Keratinocyte (primary cell): ENCODE measurements around the gene SLC34A1. TPM values are rescaled to one million over a fixed set of nuclear protein-coding genes. Genes with fewer than 3 reads are reported as not detected.

Experiments used
- DNase-seq: peaks from one replicate; pipeline ENCODE4 v3.0.0-alpha.2; 2011; ENCODE audit warnings: low read depth, missing footprints, low spot score
- FAIRE-seq: peaks from 2 replicates; lab custom pipeline; 2011; peaks lifted over from hg19 to GRCh38; lab: Jason Lieb, UNC
- H2AFZ ChIP-seq: 2 replicates; pipeline ENCODE4 v1.6.0; 2012; ENCODE audit warnings: low read length, control low read depth, inconsistent platforms; ENCODE audit not compliant: control insufficient read depth
- H3K27ac ChIP-seq: 2 replicates; pipeline ENCODE4 v1.5.1; 2011; ENCODE audit warnings: low read length; ENCODE audit not compliant: control insufficient read depth, insufficient read depth
- H3K27me3 ChIP-seq: 3 replicates; pipeline ENCODE4 v1.6.0; 2011; ENCODE audit warnings: low read length; ENCODE audit not compliant: control insufficient read depth, insufficient read depth; ENCODE audit errors: extremely low read depth
- H3K36me3 ChIP-seq, 2 experiments: 2 replicates in 1 of 2; 3 replicates in 1 of 2; pipeline ENCODE4 v1.5.1; 2011; ENCODE audit warnings: low read length in 2 of 2, mild to moderate bottlenecking in 1 of 2; ENCODE audit not compliant: control insufficient read depth in 2 of 2, insufficient read depth in 2 of 2; ENCODE audit errors: extremely low read depth in 1 of 2
- H3K4me1 ChIP-seq: 3 replicates; pipeline ENCODE4 v1.5.1; 2011; ENCODE audit warnings: low read length; ENCODE audit not compliant: control insufficient read depth, insufficient read depth; ENCODE audit errors: extremely low read depth
- H3K4me2 ChIP-seq: 3 replicates; pipeline ENCODE4 v1.6.0; 2011; ENCODE audit warnings: low read depth, low read length; ENCODE audit not compliant: control insufficient read depth, insufficient read depth; ENCODE audit errors: extremely low read depth
- H3K4me3 ChIP-seq, 3 experiments: fragments of 200-600 bp in 1 of 3; sonication (generic) in 1 of 3; 2 replicates in 2 of 3; 3 replicates in 1 of 3; pipeline ENCODE4 v1.5.1; 2011 to 2016; ENCODE audit warnings: low read length in 3 of 3, mild to moderate bottlenecking in 3 of 3, control low read depth in 2 of 3, inconsistent platforms in 1 of 3, low read depth in 1 of 3, mixed read lengths in 1 of 3, mixed run types in 1 of 3, moderate library complexity in 1 of 3; ENCODE audit not compliant: control insufficient read depth in 2 of 3, insufficient read depth in 2 of 3; ENCODE audit errors: extremely low read depth in 1 of 3
- H3K79me2 ChIP-seq: 2 replicates; pipeline ENCODE4 v1.6.0; 2012; ENCODE audit warnings: low read length; ENCODE audit not compliant: control insufficient read depth, insufficient read depth
- H3K9ac ChIP-seq: 3 replicates; pipeline ENCODE4 v1.6.0; 2011; ENCODE audit warnings: low read length; ENCODE audit not compliant: control insufficient read depth, insufficient read depth; ENCODE audit errors: extremely low read depth
- H3K9me1 ChIP-seq: 3 replicates; pipeline ENCODE4 v1.6.0; 2011; ENCODE audit warnings: low read length; ENCODE audit not compliant: control insufficient read depth, insufficient read depth; ENCODE audit errors: extremely low read depth
- H3K9me3 ChIP-seq: 2 replicates; pipeline ENCODE4 v1.5.1; 2012; ENCODE audit warnings: low read depth, low read length; ENCODE audit not compliant: control insufficient read depth
- H4K20me1 ChIP-seq: 3 replicates; pipeline ENCODE4 v1.6.0; 2011; ENCODE audit warnings: low read length; ENCODE audit not compliant: control insufficient read depth, insufficient read depth; ENCODE audit errors: extremely low read depth
- EZH2 ChIP-seq: IDR thresholded peaks from one replicate; pipeline ENCODE4 v1.6.1; 2012; ENCODE audit warnings: inconsistent platforms, mild to moderate bottlenecking, low read length, moderate library complexity
- dilution Hi-C: fragments of 300-500 bp; cut with MboI; formaldehyde crosslinking; loops from one replicate; pipeline ENCODE4 v1.7.0; 2020; ENCODE audit warnings: low sequenced_read_pairs; ENCODE audit not compliant: extremely low pct_ligation_motif_present
- polyA plus RNA-seq, 5 experiments: library from polyadenylated mRNA; depleted of rRNA in 3 of 5; stranded (reverse) in 3 of 5; stranded (forward) in 1 of 5; unstranded in 1 of 5; fragments of >200 nt; gene quantifications; 1 replicate in 1 of 5; 2 replicates in 3 of 5; 3 replicates in 1 of 5; pipeline versions ENCODE4 v1.2.1 to v1.2.3, GENCODE V29; 2011 to 2012; ENCODE audit warnings: missing spikeins in 2 of 5, low read depth in 1 of 5, low replicate concordance in 1 of 5
- TF ChIP-seq, protein P1 (sequence below), 3 experiments: IDR thresholded peaks in 1 of 3; conservative IDR thresholded peaks in 1 of 3; optimal IDR thresholded peaks in 1 of 3; 2 replicates in 2 of 3; 3 replicates in 1 of 3; pipeline versions ENCODE3 to v1.5.1; 2011; ENCODE audit warnings: low read length in 3 of 3, mild to moderate bottlenecking in 3 of 3, moderate library complexity in 2 of 3, control low read depth in 1 of 3, inconsistent platforms in 1 of 3; ENCODE audit not compliant: insufficient read depth in 2 of 3; ENCODE audit errors: extremely low read depth in 1 of 3

SLC34A1 gene
- polyA plus RNA-seq, 1 donor (not counting 4 experiments of a cell fraction or from before 2014, with no cell fraction given), result 0.07 TPM

- no peak overlapping the region for H2AFZ ChIP-seq
- FAIRE-seq, result peak; percentile 58
- H3K9ac ChIP-seq, result no peak overlapping the region
- dilution Hi-C loops, result no loop called here
- DNase-seq, result no peak
- H3K4me1 ChIP-seq, result peaks cover 46% of the 10 kb centered on the region
- no peaks in the 10 kb centered on the region for H3K9me3 ChIP-seq
- no peaks in the 10 kb centered on the region for H4K20me1 ChIP-seq
- H3K4me3 ChIP-seq, result no peak overlapping the region
- no peaks in the 10 kb centered on the region for H3K27me3 ChIP-seq
- peak overlapping the region; percentile 24 for H3K27ac ChIP-seq
- H3K9me1 ChIP-seq, result no peaks in the 10 kb centered on the region
- no peaks in the 10 kb centered on the region for H3K79me2 ChIP-seq
- no peak overlapping the region for H3K4me2 ChIP-seq
- TF ChIP-seq, protein P1, sequence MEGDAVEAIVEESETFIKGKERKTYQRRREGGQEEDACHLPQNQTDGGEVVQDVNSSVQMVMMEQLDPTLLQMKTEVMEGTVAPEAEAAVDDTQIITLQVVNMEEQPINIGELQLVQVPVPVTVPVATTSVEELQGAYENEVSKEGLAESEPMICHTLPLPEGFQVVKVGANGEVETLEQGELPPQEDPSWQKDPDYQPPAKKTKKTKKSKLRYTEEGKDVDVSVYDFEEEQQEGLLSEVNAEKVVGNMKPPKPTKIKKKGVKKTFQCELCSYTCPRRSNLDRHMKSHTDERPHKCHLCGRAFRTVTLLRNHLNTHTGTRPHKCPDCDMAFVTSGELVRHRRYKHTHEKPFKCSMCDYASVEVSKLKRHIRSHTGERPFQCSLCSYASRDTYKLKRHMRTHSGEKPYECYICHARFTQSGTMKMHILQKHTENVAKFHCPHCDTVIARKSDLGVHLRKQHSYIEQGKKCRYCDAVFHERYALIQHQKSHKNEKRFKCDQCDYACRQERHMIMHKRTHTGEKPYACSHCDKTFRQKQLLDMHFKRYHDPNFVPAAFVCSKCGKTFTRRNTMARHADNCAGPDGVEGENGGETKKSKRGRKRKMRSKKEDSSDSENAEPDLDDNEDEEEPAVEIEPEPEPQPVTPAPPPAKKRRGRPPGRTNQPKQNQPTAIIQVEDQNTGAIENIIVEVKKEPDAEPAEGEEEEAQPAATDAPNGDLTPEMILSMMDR (optimal IDR thresholded peaks at IDR 0.05 in 1 of 3, IDR thresholded peaks at IDR 0.05 in 1 of 3, conservative IDR thresholded peaks at IDR 0.05 in 1 of 3; ENCODE audit: extremely low read depth in 1 of 3, insufficient read depth in 2 of 3, low read length in 3 of 3), result no peak
- no peak for TF ChIP-seq EZH2
- H3K36me3 ChIP-seq, result peaks cover 2 to 3% of the 10 kb centered on the region in 2 experiments
These were observed 60.1 kb downstream of the SLC34A1 start for GRCh38 chr5:177444106-177445051.

DNA sequence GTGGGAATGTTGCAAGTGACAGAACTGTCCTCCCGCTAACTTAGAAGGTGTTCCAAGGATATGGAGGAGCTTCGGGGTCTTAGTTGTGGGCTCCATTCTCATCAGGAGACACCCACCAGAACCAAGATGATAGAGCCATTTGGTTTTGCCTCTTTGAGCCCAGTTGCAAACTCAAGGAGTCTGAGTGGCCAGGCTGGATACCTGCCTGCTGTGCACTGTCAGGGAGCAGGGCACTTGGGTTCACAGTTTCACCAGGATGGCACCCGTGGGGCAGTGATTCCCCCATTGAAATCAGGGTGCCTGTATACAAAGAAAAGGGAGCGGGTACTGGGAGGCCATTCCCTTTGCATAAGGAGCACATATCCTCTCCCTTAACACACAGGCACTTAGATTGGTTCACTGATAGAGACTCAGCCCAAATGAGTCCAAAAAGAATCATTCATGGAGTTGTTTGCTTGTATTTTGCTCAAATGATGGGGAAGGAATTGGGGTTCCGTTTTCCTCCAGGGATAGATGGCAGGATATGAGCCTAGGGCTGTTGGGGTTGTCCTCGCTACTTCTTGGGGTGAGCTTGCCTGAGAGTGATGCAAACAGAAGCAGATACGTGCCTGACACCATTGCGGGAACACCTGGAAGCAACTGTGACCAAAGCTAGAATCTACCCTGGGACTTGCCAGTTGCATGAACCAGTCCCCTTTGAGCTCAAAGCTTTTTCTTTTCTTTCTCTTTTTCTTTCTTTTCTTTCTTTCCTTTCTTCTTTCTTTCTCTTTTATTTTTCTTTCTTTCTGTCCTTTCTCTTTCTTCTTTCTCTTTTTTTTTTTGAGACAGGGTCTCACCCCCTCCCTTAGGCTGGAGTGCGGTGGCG lies 61.0 kb downstream of the SLC34A1 start:
- H3K9me3 ChIP-seq, result no peaks in the 10 kb centered on the region
- no peak overlapping the region for H3K4me3 ChIP-seq
- dilution Hi-C loops, result no loop called here
- peaks cover 54% of the 10 kb centered on the region for H3K4me1 ChIP-seq
- H2AFZ ChIP-seq, result no peak overlapping the region
- TF ChIP-seq EZH2, result no peak
- TF ChIP-seq, protein P1 (optimal IDR thresholded peaks at IDR 0.05 in 1 of 3, IDR thresholded peaks at IDR 0.05 in 1 of 3, conservative IDR thresholded peaks at IDR 0.05 in 1 of 3; ENCODE audit: extremely low read depth in 1 of 3, insufficient read depth in 2 of 3, low read length in 3 of 3), result no peak
- H3K27ac ChIP-seq, result no peak overlapping the region
- DNase-seq (no peak), FAIRE-seq (peak; percentile 78)
- H3K4me2 ChIP-seq, result peak overlapping the region; percentile 72
- H3K36me3 ChIP-seq, result peaks cover 2 to 3% of the 10 kb centered on the region in 2 experiments
- no peak overlapping the region for H3K9ac ChIP-seq
- H3K9me1 ChIP-seq, result no peaks in the 10 kb centered on the region
- no peaks in the 10 kb centered on the region for H4K20me1 ChIP-seq
- no peaks in the 10 kb centered on the region for H3K79me2 ChIP-seq
- H3K27me3 ChIP-seq, result no peaks in the 10 kb centered on the region
